NCI-H345 (cell line): ENCODE results near the gene DTX3L.

Experiments
- DNase-seq: peaks from one replicate; lab custom pipeline; 2025; lab: John Stamatoyannopoulos, UW

The DTX3L gene

DNA sequence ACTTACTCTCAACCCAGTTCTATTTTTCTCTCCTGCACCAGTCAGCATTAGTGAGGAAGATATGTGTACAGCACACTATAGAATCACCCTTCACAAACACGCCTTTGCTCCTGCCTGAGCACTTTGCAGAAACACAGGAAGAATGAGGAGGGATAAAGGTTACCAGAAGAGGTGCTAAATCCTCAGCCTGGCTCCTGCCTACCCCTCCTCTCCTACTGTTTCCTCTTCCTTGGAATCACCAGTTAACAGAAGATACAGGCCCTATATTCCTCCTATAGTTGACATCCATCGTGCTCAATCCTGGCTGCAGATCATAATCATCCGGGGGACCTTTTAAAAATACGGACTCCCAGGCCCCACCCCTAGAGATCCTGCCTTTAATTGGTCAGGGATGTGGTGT is 42.2 kb downstream of the DTX3L start:
- no peak for DNase-seq

DNA sequence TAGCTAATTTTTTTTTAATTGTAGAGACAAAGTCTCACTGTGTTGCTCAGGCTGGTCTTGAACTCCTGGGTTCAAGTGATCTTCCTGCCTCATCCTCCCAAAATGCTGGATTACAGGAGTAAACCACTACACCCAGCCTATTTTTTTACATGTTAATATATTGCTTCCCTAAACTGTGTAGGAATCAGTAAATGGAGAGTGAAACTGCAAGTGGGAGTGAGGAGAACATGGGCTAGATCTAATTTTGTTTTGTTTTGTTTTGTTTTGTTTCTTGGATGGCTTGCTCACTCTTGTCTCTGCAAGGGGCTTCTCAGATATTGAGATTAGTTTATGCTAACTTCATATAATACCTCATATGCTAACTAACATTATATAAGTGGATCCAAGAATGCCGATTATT is 44.8 kb downstream of the DTX3L start:
- DNase-seq = no peak

DNA sequence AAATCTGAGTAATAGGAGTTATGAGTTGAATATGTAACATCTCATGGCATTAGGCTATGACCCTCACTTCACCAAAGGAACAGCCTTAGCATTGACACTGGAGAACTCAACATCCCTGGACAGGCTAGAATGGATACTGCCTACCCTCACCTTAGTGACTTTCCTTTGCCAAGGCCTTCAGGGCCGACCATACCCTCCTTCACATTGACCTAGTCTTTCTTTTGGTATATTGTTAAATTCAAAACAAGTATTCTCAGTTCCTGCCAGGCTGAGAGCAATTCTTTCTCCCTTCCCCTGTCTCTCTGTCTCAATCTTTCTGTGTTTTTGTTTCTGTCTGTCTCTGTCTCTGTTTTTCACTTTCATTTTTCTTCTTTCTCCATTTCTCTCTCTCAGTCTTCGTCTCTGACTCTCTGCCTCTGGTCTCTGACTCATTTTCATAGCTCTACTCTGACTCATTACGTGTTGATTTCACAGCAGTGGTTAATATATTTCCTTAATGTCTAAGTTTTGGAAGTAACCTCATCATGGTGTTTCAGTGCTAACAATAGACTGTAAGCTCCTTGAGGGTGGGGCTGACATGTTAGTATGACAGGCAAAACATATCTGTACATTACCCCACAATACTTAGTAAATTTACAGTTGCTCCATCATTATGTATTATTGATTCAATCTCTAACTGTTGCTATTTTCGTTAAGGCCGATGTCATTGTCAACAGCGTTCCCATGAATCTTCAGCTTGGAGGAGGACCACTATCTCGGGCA is 45.8 kb downstream of the DTX3L start:
- no peak for DNase-seq

DNA sequence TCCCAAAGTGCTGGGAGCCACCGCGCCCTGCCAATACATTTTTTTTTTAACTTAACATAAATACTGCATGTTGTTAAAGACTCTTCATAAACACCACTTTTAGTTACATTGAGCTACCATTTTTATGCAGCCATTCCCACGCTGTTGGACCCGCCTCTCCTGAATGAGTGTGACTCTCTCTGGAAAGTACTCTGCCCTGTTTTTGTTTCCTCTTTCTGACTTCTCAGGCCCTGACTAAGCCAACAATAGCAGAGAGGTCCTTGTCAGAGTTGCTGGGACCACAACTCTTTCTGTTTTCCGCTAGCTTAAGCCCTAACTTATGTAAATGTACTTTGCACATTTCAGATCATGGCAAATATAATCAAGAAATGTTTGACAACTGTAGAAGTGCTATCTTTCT is 48.6 kb downstream of the DTX3L start:
- no peak for DNase-seq

DNA sequence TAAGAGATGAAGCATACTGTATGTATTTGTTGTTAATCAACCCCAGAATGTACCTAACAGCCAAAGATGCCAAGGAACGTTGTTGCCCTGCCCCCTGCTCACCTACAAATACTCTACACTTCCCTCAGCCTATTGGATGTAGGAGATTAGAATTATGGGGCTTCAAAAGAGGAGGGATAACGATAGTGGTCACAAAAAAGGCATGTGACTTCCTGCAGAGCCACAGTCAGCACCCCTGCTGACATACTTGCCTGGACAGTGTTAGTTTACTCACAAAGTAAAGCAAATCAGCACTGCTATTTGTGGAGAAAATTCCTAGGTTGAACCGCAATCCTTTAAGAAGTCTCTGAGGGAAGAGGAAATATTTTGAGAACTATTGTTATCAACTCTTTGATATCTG is 51.2 kb downstream of the DTX3L start:
- no peak for DNase-seq

DNA sequence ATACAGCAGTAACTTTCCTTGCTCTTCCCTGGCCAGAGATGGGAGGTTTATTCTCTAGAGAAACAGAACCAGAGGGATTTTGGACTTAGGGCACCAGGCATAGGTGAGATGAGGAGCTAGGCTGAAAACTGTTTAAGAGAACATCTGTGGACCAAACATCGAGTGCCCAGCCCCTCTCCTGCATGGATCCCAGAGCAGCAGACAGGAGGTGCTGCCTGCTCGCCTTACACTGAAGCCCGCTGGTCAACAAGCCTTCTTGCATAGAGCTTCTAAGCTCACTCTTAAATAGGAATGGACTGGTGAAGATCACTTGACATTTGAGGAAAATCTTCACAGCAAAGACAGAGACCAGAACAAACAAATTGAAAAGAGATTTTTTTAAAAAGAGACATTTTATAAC is 54.5 kb downstream of the DTX3L start:
- no peak for DNase-seq

DNA sequence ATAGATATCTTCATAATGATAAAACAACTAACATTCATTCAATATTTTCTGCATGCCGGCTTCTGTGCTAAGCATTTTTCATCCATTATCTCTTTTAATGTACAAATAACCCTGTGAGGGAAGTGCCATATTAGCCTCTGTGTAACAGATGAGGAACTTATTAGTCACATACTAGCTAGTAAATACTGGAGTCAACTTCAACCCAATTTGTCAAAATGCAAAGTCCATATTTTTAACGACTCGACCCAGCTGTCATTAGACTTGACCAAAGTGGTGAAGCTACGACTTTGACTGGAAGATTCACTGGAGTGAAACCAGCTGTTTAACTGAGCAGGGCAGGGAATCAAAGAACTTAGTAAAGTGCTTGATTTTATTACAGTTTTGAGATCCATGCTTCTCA is 54.9 kb downstream of the DTX3L start:
- DNase-seq = no peak

DNA sequence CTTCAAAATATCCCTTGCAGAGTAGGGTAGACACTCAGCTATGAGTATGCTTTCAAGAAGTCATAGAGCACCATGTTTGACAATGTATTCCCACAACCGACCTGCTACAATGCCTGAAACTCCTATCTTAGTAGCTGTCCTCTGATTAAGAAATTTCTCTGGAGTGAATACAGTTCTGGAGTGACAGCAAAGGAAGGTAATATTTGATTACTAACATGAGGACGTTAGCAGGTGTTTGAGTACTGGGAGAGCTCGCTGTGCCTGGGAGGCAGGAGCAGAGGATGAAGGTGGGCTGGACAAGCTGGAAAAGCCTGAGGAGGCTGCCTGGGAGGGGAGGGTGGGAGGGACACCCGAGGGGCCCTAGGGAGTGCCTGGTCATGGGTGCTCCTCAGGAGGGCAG is 56.3 kb downstream of the DTX3L start:
- DNase-seq = no peak

DNA sequence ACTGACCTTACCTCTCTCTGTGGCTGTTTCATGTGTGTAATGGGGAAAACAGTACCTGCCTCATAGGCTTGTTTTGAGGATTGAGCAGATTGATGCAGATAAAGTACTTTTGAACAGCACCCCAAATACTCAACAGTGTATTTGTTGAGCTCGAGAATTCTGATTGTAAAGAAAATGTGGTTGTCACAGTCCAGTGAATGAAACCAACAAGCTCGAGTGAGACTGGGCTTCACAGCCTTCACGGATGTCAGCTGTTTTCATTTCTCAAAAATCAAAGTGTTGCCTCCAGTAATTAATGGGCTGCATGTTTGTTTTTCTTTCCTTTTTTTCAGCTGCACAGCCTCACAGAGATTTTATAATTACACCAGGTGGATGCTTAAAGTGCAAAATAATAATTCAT is 57.0 kb downstream of the DTX3L start:
- DNase-seq = no peak

DNA sequence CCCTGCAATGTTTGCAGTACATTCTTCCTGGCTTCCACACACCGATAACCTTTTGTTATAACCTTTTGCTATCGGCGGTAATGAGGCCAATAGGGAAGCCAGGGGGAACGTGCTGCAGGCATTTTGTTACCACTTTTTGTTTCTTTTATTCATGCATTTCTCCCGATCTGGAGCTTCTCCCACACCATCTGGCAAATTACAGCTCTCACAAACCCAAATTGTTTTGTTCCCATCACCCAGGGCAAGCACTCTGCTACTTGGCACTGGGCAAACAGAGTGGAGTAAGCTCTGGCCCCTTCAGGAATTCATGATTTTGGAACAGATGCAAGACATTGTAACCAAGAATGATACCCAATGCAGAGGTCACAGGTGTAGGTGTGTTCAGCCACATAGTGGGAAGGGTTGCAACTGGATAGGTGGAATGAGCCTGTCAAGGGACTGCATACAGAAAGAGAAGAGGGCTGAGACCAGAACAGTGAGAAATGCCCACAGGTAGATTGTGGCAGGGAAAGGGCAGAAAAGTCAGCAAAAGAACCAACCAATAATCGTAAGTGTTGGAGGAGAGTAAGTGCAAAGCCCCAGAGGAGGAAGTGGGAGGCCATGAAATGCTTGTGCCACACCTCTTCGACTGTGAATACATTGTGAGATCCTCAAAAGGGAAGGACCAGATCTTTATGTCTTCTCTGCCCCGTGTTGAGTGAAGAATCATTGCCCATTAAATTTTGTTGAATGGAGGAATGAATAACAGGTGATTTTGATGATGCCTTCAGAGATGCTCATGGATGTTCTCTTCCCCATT is 59.1 kb downstream of the DTX3L start:
- DNase-seq = no peak
